ENCODE measurements around the gene ZNF76.

Gene ZNF76

GRCh38 chr6:35259194-35259947 lies at the start of gene ZNF76:
Gene ZNF76, plus strand, starts transcription at chr6:35259735. Its CDS starts 21,417 bp downstream, at chr6:35281152.
- peak; percentile 95 for DNase-seq

GRCh38 chr6:35213298-35213791 lies 46.2 kb upstream of the ZNF76 start:
- no peak for DNase-seq

GRCh38 chr6:35213824-35214756 lies 45.4 kb upstream of the ZNF76 start, which contains the start of gene SCUBE3:
Gene SCUBE3, plus strand, starts transcription at chr6:35213956. Its CDS starts 463 bp downstream, at chr6:35214419.
- peak; percentile 3 for DNase-seq

GRCh38 chr6:35214869-35215664 lies 44.5 kb upstream of the ZNF76 start:
- no peak for DNase-seq

GRCh38 chr6:35215665-35216411 lies 43.7 kb upstream of the ZNF76 start:
- no peak for DNase-seq

GRCh38 chr6:35216412-35216732 lies 43.2 kb upstream of the ZNF76 start:
- no peak for DNase-seq

GRCh38 chr6:35216851-35217811 lies 42.4 kb upstream of the ZNF76 start:
- no peak for DNase-seq

GRCh38 chr6:35218021-35218420 lies 41.5 kb upstream of the ZNF76 start:
- DNase-seq, result no peak

GRCh38 chr6:35218456-35218855 lies 41.1 kb upstream of the ZNF76 start:
- no peak for DNase-seq

- no peak for DNase-seq
Observed at GRCh38 chr6:35219683-35220326, 39.7 kb upstream of the ZNF76 start.

GRCh38 chr6:35220711-35221110 lies 38.8 kb upstream of the ZNF76 start:
- no peak for DNase-seq

GRCh38 chr6:35223396-35223795 lies 36.1 kb upstream of the ZNF76 start:
- DNase-seq, result no peak

GRCh38 chr6:35224720-35225119 lies 34.8 kb upstream of the ZNF76 start:
- no peak for DNase-seq

- no peak for DNase-seq
Observed at GRCh38 chr6:35228481-35228880, 31.1 kb upstream of the ZNF76 start.

- no peak for DNase-seq
Observed at GRCh38 chr6:35229304-35229703, 30.2 kb upstream of the ZNF76 start.

- no peak for DNase-seq
Observed at GRCh38 chr6:35230498-35230897, 29.0 kb upstream of the ZNF76 start.

GRCh38 chr6:35230950-35231349 lies 28.6 kb upstream of the ZNF76 start:
- DNase-seq, result no peak

- no peak for DNase-seq
Observed at GRCh38 chr6:35231563-35231962, 28.0 kb upstream of the ZNF76 start.

- DNase-seq, result no peak
Observed at GRCh38 chr6:35234901-35235300, 24.6 kb upstream of the ZNF76 start.

GRCh38 chr6:35236223-35236622 lies 23.3 kb upstream of the ZNF76 start:
- DNase-seq, result no peak

Data from CD4-positive, alpha-beta T cell treated with Interleukin-6 for 4 hours (primary cell).